Suprapubic skin (tissue), 4 donors: ENCODE data around the gene CWC27. TPM values are rescaled to one million over a fixed set of nuclear protein-coding genes. Genes with fewer than 3 reads are reported as not detected.

Experiments used
- DNase-seq, 2 donors: peaks; one replicate each; pipeline ENCODE4 v3.0.0-alpha.2; 2019; ENCODE audit warnings: low spot score in 2 of 2
- H3K27ac ChIP-seq: fragments of 200-600 bp; sonication (generic); one replicate; pipeline ENCODE4 v1.5.1; 2019
- H3K27me3 ChIP-seq: fragments of 200-600 bp; sonication (generic); one replicate; pipeline ENCODE4 v1.5.1; 2019
- H3K36me3 ChIP-seq: fragments of 200-600 bp; sonication (generic); one replicate; pipeline ENCODE4 v1.5.1; 2019
- H3K4me1 ChIP-seq: fragments of 200-600 bp; sonication (generic); one replicate; pipeline ENCODE4 v1.5.1; 2019
- H3K4me3 ChIP-seq: fragments of 200-600 bp; sonication (generic); one replicate; pipeline ENCODE4 v1.5.1; 2019; ENCODE audit warnings: mild to moderate bottlenecking
- H3K9me3 ChIP-seq: fragments of 200-600 bp; sonication (generic); one replicate; pipeline ENCODE4 v1.5.1; 2019
- EP300 ChIP-seq: sonication (generic); formaldehyde crosslinking; IDR thresholded peaks from one replicate; pipeline ENCODE4 v1.6.1; 2017; ENCODE audit warnings: antibody characterized with exemption
- POLR2A ChIP-seq, 2 donors: fragments of 450-650 bp; IDR thresholded peaks; one replicate each; pipeline ENCODE4 v1.6.1; 2017; ENCODE audit warnings: antibody characterized with exemption in 2 of 2, mild to moderate bottlenecking in 2 of 2, moderate library complexity in 2 of 2
- POLR2AphosphoS5 ChIP-seq, 3 donors: sonication (generic); formaldehyde crosslinking; IDR thresholded peaks; one replicate each; pipeline ENCODE4 v1.6.1; 2017; ENCODE audit warnings: antibody characterized with exemption in 3 of 3
- WGBS: methylation state at CpG from one replicate; pipeline ENCODE4 v1.1.5; 2018; 5-methylcytosine and 5-hydroxymethylcytosine counted together
- total RNA-seq, 4 donors: library from RNA; depleted of rRNA; stranded (reverse); fragments of >200 nt; gene quantifications; one replicate each; pipeline ENCODE4 v1.1.0, GENCODE V29; 2016
- TF ChIP-seq, protein P1 (sequence below), 2 donors: fragments of 200-600 bp in 1 of 2; fragments of 450-650 bp in 1 of 2; sonication (generic) in 1 of 2; IDR thresholded peaks; one replicate each; pipeline ENCODE4 v1.5.1; 2016 to 2019; ENCODE audit warnings: antibody characterized with exemption in 2 of 2, mild to moderate bottlenecking in 1 of 2, moderate library complexity in 1 of 2

CWC27 gene
- total RNA-seq, 4 donors from 2014 or later, result 6.4 to 17.8 (median 13.0) TPM

- H3K4me1 ChIP-seq, result no peaks in the 10 kb centered on the region
- no peaks in the 10 kb centered on the region for H3K9me3 ChIP-seq
- no peak for TF ChIP-seq POLR2A (IDR thresholded peaks at IDR 0.05)
- no peak for TF ChIP-seq POLR2AphosphoS5 (IDR thresholded peaks at IDR 0.05)
- TF ChIP-seq, protein P1, sequence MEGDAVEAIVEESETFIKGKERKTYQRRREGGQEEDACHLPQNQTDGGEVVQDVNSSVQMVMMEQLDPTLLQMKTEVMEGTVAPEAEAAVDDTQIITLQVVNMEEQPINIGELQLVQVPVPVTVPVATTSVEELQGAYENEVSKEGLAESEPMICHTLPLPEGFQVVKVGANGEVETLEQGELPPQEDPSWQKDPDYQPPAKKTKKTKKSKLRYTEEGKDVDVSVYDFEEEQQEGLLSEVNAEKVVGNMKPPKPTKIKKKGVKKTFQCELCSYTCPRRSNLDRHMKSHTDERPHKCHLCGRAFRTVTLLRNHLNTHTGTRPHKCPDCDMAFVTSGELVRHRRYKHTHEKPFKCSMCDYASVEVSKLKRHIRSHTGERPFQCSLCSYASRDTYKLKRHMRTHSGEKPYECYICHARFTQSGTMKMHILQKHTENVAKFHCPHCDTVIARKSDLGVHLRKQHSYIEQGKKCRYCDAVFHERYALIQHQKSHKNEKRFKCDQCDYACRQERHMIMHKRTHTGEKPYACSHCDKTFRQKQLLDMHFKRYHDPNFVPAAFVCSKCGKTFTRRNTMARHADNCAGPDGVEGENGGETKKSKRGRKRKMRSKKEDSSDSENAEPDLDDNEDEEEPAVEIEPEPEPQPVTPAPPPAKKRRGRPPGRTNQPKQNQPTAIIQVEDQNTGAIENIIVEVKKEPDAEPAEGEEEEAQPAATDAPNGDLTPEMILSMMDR (IDR thresholded peaks at IDR 0.05), result no peak
- TF ChIP-seq EP300, result no peak
- no peaks in the 10 kb centered on the region for H3K27me3 ChIP-seq
- no peak for DNase-seq
- no peak overlapping the region for H3K4me3 ChIP-seq
- peaks cover 3% of the 10 kb centered on the region for H3K36me3 ChIP-seq
- H3K27ac ChIP-seq, result no peak overlapping the region
Measured at GRCh38 chr5:64861281-64861680, 92.6 kb downstream of the CWC27 start.

GRCh38 chr5:64864171-64864570 lies 95.4 kb downstream of the CWC27 start:
- no peak for DNase-seq
- Histone ChIP-seq H3K4me3 (no peak overlapping the region), H3K27me3 (no peaks in the 10 kb centered on the region), H3K4me1 (no peaks in the 10 kb centered on the region), H3K36me3 (peaks cover 3% of the 10 kb centered on the region), H3K27ac (no peak overlapping the region), H3K9me3 (no peaks in the 10 kb centered on the region)
- 88% methylated on average over 2 of the region's 2 CpGs for WGBS
- no peak for TF ChIP-seq EP300
- no peak for TF ChIP-seq POLR2A (IDR thresholded peaks at IDR 0.05)
- TF ChIP-seq POLR2AphosphoS5 (IDR thresholded peaks at IDR 0.05), result no peak
- TF ChIP-seq, protein P1 (IDR thresholded peaks at IDR 0.05), result no peak

DNA sequence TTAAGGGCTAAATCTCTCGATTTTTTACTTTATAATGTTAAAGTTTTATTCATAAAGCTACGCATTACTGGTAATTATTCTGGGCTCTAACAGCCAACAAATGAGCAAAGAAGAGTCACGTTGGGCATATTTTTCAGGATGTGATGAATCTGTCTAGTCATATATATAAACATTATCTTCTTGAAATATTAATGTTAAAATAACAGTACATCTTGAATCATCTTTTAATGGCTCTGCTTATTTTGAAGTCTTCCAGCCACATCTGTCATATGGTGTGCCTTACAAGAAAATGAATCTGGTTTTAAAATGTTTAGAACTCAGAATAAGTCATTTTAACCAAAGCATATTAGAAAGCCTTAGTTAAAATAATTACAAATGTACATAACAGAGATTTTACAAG lies 96.9 kb downstream of the CWC27 start:
- no peak for TF ChIP-seq POLR2A (IDR thresholded peaks at IDR 0.05)
- TF ChIP-seq EP300, result no peak
- no peak for TF ChIP-seq POLR2AphosphoS5 (IDR thresholded peaks at IDR 0.05)
- TF ChIP-seq, protein P1 (IDR thresholded peaks at IDR 0.05), result no peak
- H3K4me1 ChIP-seq, result no peaks in the 10 kb centered on the region
- WGBS, result 89% methylated on average over 3 of the region's 3 CpGs
- H3K27me3 ChIP-seq, result no peaks in the 10 kb centered on the region
- H3K4me3 ChIP-seq, result no peak overlapping the region
- no peak for DNase-seq
- H3K36me3 ChIP-seq, result peaks cover 3% of the 10 kb centered on the region
- no peaks in the 10 kb centered on the region for H3K9me3 ChIP-seq
- no peak overlapping the region for H3K27ac ChIP-seq

- H3K36me3 ChIP-seq, result no peaks in the 10 kb centered on the region
- H3K9me3 ChIP-seq, result no peaks in the 10 kb centered on the region
- TF ChIP-seq, protein P1 (IDR thresholded peaks at IDR 0.05), result no peak
- TF ChIP-seq POLR2AphosphoS5 (IDR thresholded peaks at IDR 0.05), result no peak
- TF ChIP-seq POLR2A (IDR thresholded peaks at IDR 0.05), result no peak
- TF ChIP-seq EP300, result no peak
- no peak overlapping the region for H3K4me3 ChIP-seq
- DNase-seq, result no peak
- H3K27ac ChIP-seq, result no peak overlapping the region
- no peaks in the 10 kb centered on the region for H3K4me1 ChIP-seq
- H3K27me3 ChIP-seq, result no peaks in the 10 kb centered on the region
- 87% methylated on average over 1 of the region's 1 CpG for WGBS
Measured at GRCh38 chr5:64869419-64869818, 100.7 kb downstream of the CWC27 start.

DNA sequence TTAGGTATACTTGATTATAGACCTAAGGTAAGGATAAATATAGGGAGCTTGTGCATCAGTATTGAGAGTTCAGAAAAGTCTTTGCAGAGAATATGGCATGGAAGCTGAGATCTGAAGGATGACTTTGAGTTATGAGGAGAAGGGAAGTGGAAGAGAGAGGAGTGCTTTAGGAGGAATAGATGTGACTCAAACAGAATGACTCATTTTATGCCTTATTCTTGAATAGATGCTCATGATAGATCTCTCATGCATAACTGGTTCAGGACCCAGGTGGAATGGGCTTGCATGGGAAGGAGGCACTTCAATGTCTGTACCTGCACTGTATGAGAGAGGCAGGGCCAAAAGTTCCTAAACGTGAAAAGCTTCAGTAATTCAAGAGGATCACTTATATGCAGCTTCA lies 103.3 kb downstream of the CWC27 start:
- TF ChIP-seq EP300, result no peak
- no peak for TF ChIP-seq POLR2AphosphoS5 (IDR thresholded peaks at IDR 0.05)
- TF ChIP-seq, protein P1 (IDR thresholded peaks at IDR 0.05), result no peak
- no peak for TF ChIP-seq POLR2A (IDR thresholded peaks at IDR 0.05)
- H3K9me3 ChIP-seq, result no peaks in the 10 kb centered on the region
- 88% methylated on average over 1 of the region's 1 CpG for WGBS

More for the DNA sequence above, 103.3 kb downstream of the CWC27 start:
- DNase-seq, result no peak
- H3K27me3 ChIP-seq, result no peaks in the 10 kb centered on the region
- H3K4me1 ChIP-seq, result no peaks in the 10 kb centered on the region
- no peak overlapping the region for H3K4me3 ChIP-seq
- H3K27ac ChIP-seq, result no peak overlapping the region
- H3K36me3 ChIP-seq, result no peaks in the 10 kb centered on the region
